Heart right ventricle (tissue), 16 donors: Measurements from ENCODE around the gene CNOT4. TPM values are rescaled to one million over a fixed set of nuclear protein-coding genes. Genes with fewer than 3 reads are reported as not detected.

Experiments used
- ATAC-seq, 8 donors: fragments of 200-7000 bp; cut with Tn5 transposase; one replicate each; pipeline ENCODE4 v1.9.1; 2020; ENCODE audit warnings: mild to moderate bottlenecking in 8 of 8, moderate library complexity in 8 of 8, moderate number of reproducible peaks in 1 of 8
- DNase-seq, 2 donors: peaks; one replicate each; pipeline ENCODE4 v3.0.0-alpha.2; 2020
- H3K27ac ChIP-seq, 10 donors: fragments of 200-600 bp; sonication (generic) in 2 of 10; one replicate each; pipeline versions ENCODE4 v1.5.0 to v1.8.0; 2020 to 2022; ENCODE audit warnings: mild to moderate bottlenecking in 3 of 10
- H3K27me3 ChIP-seq, 7 donors: fragments of 200-600 bp; one replicate each; pipeline ENCODE4 v1.8.0; 2021 to 2022; ENCODE audit warnings: mild to moderate bottlenecking in 2 of 7
- H3K36me3 ChIP-seq, 9 donors: fragments of 200-600 bp; sonication (generic) in 1 of 9; one replicate each; pipeline versions ENCODE4 v1.5.0 to v1.8.0; 2020 to 2022; ENCODE audit warnings: mild to moderate bottlenecking in 2 of 9
- H3K4me1 ChIP-seq, 9 donors: fragments of 200-600 bp; sonication (generic) in 1 of 9; one replicate each; pipeline versions ENCODE4 v1.5.0 to v1.8.0; 2020 to 2022; ENCODE audit warnings: mild to moderate bottlenecking in 4 of 9
- H3K4me3 ChIP-seq, 10 donors: fragments of 200-600 bp; sonication (generic) in 2 of 10; one replicate each; pipeline versions ENCODE4 v1.5.0 to v1.8.0; 2020 to 2022; ENCODE audit warnings: mild to moderate bottlenecking in 7 of 10, moderate library complexity in 2 of 10
- H3K9me3 ChIP-seq, 11 donors: fragments of 200-600 bp in 10 of 11; sonication (generic) in 2 of 11; one replicate each; pipeline versions ENCODE4 v1.5.0 to v1.8.0; 2013 to 2022; ENCODE audit warnings: mild to moderate bottlenecking in 2 of 11, control low read depth in 1 of 11, moderate library complexity in 1 of 11
- WGBS, 2 donors: extraction: QIAGEN DNeasy Blood & Tissue Kit; methylation state at CpG; one replicate each; pipeline ENCODE4 v1.1.7; 2013; ENCODE audit warnings: inconsistent platforms in 1 of 2; 5-methylcytosine and 5-hydroxymethylcytosine counted together
- intact Hi-C, 10 donors: fragments of 100-400 bp; cut with DNase I; formaldehyde crosslinking; loops; one replicate each; pipeline versions ENCODE4 v1.11.1 to v1.14.2; 2022
- polyA plus RNA-seq, 2 donors: library from polyadenylated mRNA; stranded (reverse); fragments of 200-250 nt; gene quantifications; one replicate each; pipeline ENCODE4 v1.2.3, GENCODE V29; 2013
- total RNA-seq, 10 donors: library from RNA; stranded (reverse); fragmentation: NEBNext Ultra II Directional in 3 of 10; extraction: Animal tissue kit (Norgen Biotek cat#: 25700) in 3 of 10; gene quantifications; one replicate each; pipeline versions ENCODE4 v1.2.1 to v1.2.4, GENCODE V29; 2021 to 2023
- TF ChIP-seq, protein P1 (sequence below), 9 donors: fragments of 200-600 bp; sonication (generic) in 2 of 9; IDR thresholded peaks; one replicate each; pipeline versions ENCODE4 v1.5.0 to v1.8.0; 2021 to 2022; ENCODE audit warnings: antibody characterized with exemption in 9 of 9, mild to moderate bottlenecking in 5 of 9, moderate library complexity in 1 of 9
- donor health status: Arrhythmogenic right ventricular cardiomyopathy.
- donor health status: ischemic (EF 13 %, LVEDD 7.1; RV severe dilation, severe dysfunction).
- donor health status: healthy with polysubstance abuse.
- donor health status: DM: no; HTN: yes; CAD: no.
- donor health status: DM: no; HTN: no; CAD: no.
- donor health status: ischemic (EF 25% LVEDD 6.9; RV normal size, moderate dysfunction).
- donor health status: ischemic (EF 25% LVEDD 5.7; RV mildly dilated, moderate dysfunction).
- donor health status: healthy.
- donor health status: DM: yes; HTN: yes; CAD: no.
- donor health status: Ischemic cardiomyopathy.
- donor health status: ischemic (EF 35%, LVEDD 5.7; RV mildly dilated, moderate dysfunction).
- donor health status: nonischemic (EF 11% LVEDD 7.7; RV severe dilation, severe dysfunction).
- donor health status: DM: yes; HTN: yes; CAD: no.
- donor health status: PGD.
- donor health status: ischemic (EF 29% LVEDD 5.4; RV normal size, mild dysfunction).
- donor health status: nonischemic (EF 23%, LVEDD 6.1; RV moderate dilation, normal function).

The CNOT4 gene
- total and polyA plus RNA-seq, 12 donors = 5.2 to 31.7 (median 27.0) TPM

GRCh38 chr7:135467207-135467711 lies 42.6 kb downstream of the CNOT4 start:
- Histone ChIP-seq H3K4me3 (no peak overlapping the region), H3K27ac (no peak overlapping the region), H3K4me1 (no peaks in the 10 kb centered on the region), H3K9me3 (no peaks in the 10 kb centered on the region), H3K36me3 (no peaks in the 10 kb centered on the region), H3K27me3 (no peaks in the 10 kb centered on the region)
- TF ChIP-seq, protein P1, sequence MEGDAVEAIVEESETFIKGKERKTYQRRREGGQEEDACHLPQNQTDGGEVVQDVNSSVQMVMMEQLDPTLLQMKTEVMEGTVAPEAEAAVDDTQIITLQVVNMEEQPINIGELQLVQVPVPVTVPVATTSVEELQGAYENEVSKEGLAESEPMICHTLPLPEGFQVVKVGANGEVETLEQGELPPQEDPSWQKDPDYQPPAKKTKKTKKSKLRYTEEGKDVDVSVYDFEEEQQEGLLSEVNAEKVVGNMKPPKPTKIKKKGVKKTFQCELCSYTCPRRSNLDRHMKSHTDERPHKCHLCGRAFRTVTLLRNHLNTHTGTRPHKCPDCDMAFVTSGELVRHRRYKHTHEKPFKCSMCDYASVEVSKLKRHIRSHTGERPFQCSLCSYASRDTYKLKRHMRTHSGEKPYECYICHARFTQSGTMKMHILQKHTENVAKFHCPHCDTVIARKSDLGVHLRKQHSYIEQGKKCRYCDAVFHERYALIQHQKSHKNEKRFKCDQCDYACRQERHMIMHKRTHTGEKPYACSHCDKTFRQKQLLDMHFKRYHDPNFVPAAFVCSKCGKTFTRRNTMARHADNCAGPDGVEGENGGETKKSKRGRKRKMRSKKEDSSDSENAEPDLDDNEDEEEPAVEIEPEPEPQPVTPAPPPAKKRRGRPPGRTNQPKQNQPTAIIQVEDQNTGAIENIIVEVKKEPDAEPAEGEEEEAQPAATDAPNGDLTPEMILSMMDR (IDR thresholded peaks at IDR 0.05) = no peak
- DNase-seq (no peak), ATAC-seq (no peak)
- 97% methylated on average over 5 of the region's 5 CpGs for WGBS, 2 donors
- intact Hi-C loops = no loop called here

- ATAC-seq = no peak
- WGBS, 2 donors = 93 to 97% methylated on average over 3 of the region's 3 CpGs
- intact Hi-C loops = no loop called here
Observed at GRCh38 chr7:135466442-135467206, 43.3 kb downstream of the CNOT4 start.

DNA sequence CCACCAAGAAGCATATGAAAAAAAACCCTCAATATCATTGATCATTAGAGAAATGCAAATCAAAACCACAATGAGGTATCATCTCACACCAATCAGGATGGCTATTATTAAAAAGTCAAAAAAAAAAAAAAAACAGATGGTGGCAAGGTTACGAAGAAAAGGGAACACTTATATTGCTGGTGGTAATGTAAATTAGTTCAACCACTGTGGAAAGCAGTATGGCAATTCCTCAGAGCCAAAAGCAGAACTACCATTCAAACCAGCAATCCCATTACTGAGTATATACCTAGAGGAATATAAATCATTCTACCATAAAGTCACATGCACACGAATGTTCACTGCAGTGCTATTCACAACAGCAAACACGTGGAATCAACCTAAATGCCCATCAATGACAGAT lies 46.0 kb downstream of the CNOT4 start:
- intact Hi-C loops = no loop called here
- DNase-seq (no peak), ATAC-seq (no peak)

More at GRCh38 chr7:135466442-135467206, 43.3 kb downstream of the CNOT4 start:
- Histone ChIP-seq H3K4me1 (peaks cover 0 to 2% (median 0%) of the 10 kb centered on the region in 9 donors), H3K27ac (no peak overlapping the region), H3K9me3 (no peaks in the 10 kb centered on the region), H3K36me3 (no peaks in the 10 kb centered on the region), H3K4me3 (no peak overlapping the region), H3K27me3 (no peaks in the 10 kb centered on the region)
- DNase-seq = no peak
- TF ChIP-seq, protein P1 (IDR thresholded peaks at IDR 0.05) = no peak

DNA sequence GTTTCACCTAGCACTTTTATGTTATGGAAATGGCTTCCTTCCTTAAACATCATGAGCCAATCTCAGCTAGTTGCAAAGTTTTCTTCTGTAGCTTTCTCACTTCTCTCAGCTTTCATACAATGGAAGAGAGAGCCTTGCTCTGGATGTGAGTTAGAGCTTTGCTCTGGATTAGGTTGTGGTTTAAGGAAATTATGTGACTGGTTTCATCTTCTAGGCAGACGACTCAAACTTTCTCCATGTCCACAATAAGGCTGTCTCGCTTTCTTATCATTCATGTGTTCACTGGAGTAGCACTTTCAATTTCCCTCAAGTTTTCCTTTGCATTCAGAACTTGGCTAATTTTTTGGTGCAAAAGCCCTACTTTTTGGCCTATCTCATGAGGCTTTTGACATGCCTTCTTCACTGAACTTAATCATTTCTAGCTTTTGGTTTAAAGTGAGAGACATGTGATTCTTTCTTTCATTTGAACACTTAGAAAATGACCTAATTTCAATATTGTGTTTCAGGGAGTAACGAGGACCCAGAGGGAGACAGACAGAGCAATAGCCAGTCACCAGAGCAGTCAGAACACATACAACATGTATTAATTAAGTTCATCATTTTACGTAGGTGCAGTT lies 49.8 kb downstream of the CNOT4 start:
- Histone ChIP-seq H3K4me3 (no peak overlapping the region), H3K27me3 (no peaks in the 10 kb centered on the region), H3K36me3 (no peaks in the 10 kb centered on the region), H3K4me1 (peaks cover 0 to 48% (median 24%) of the 10 kb centered on the region in 9 donors), H3K27ac (no peak overlapping the region), H3K9me3 (no peaks in the 10 kb centered on the region)
- DNase-seq (no peak), ATAC-seq (no peak)
- WGBS, 2 donors = 87 to 90% methylated on average over 4 of the region's 4 CpGs
- intact Hi-C loops = no loop called here
- TF ChIP-seq, protein P1 (IDR thresholded peaks at IDR 0.05) = no peak

More for the DNA sequence above, 46.0 kb downstream of the CNOT4 start:
- Histone ChIP-seq H3K36me3 (no peaks in the 10 kb centered on the region), H3K4me3 (no peak overlapping the region), H3K4me1 (peaks cover 0 to 27% (median 16%) of the 10 kb centered on the region in 9 donors), H3K27ac (no peak overlapping the region), H3K27me3 (no peaks in the 10 kb centered on the region), H3K9me3 (no peaks in the 10 kb centered on the region)
- 93 to 97% methylated on average over 3 of the region's 3 CpGs for WGBS, 2 donors
- TF ChIP-seq, protein P1 (IDR thresholded peaks at IDR 0.05) = no peak
